ENCODE results near the gene UROS.

UROS gene

DNA sequence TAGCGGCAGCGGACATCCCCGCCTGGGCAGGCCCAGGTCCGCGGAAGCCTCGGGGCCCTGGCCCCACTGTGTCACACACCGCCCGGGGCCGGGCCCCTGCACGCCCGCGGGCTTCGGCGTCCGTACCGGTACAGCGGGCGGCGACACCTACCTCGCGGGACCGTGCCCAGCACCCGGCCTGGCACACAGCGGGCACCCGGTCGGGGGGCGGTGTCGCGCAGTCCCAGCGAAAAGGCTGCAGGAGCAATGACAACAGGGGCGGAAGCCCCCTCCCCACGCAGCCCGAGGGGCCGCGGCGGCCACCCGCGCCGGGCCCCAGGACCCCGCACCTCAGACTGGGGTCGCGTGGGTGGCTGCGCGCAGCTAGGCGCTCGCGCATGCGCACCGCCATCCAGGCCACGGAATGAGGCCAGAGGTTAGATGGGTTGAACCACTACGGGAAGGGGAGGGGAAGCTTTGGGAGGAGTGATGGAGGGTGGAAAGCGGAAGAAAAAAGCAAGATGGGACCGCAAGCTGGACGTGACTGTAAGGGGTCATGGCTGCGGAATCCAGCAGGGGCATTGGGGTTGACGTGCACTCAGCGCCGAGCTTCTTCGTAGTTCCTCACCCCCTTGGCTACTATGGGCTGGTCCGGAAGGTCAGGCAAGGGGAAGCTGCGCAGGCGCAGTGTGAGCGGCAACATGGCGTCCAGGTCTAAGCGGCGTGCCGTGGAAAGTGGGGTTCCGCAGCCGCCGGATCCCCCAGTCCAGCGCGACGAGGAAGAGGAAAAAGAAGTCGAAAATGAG, at the start of gene UROS, which contains the start of gene BCCIP:
Gene UROS (minus strand): TSS at position 381 of the 785 bp plus-strand sequence. CDS start 6,759 bp downstream, outside the sequence.
Gene BCCIP (plus strand): TSS at position 669 of the 785 bp plus-strand sequence. CDS start 12 bp downstream, at position 681.
- no peak for FAIRE-seq

DNA sequence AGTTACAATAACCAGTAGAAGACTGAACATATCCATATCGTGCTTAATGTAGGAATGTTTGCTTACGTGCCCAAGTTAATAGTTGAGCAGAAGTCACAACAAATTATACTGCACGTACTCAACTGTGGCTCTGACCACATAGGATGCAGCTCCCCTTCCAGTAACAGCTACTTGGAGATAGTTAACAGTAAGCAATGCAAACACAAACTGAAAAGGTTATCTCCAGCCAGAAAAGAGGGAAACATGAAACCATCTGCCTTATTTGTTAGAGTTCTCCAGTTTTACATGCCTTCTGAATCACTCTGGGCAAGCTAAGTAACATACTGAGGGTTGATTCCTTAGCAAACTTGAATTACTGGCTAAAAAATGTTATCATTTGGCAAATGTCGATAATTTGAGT, 48.3 kb upstream of the UROS start:
- FAIRE-seq = no peak

DNA sequence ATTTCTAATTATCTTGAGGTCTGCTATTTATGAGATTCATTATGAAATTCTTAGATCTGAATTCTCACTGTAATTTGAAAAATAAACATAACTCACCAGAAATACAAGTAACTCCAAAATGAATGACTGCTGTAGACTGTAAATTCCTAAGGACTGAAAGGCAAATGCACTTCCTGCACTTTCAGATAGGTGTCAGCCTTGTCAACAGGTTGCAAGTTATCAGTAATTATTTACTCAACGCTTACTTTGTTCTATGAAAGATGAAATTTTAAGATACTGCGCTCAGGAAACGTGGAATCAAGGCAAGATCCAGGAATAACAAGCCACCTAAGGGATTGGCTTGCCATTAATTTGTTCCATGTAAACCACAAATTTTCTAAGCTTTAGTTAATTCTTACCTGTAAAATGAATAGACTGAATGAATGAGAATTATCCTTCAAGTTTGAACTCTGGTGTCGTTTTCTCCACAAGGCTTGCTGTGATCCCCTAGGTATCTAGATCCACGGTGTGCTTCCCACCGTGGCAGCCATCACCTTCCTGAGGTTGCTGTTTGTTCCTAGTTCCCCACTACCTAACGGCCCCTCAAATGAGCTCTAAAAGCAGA, 45.4 kb upstream of the UROS start:
- peak; percentile 93 for FAIRE-seq

DNA sequence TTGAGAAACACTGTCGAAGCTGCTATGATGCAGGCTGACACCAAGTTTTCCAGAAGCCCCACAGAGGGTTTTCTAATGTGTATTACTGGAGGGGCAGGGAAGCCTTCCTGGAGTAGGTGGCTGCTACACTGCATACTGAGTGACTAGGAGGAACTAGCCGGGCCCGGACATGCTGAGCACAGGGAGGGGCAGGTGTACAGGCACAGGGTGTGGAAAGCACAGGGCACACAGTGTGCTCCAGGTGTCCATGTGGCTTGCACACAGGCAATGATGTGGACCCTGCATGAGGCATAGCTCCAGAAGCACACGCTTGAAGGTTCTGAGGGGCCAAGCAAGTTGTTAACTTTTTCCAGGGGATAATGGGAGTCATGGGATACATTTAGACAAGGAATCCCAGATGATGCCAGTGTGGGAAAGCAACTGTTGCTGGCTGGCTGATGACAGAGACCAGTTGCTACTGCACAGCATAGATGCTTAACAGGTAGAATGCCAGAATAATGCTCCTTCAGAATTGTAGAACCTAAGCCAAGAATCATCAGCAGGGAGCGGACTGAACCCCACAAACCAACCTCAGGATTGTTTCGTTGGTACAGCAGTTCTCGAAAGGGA, 43.5 kb upstream of the UROS start:
- FAIRE-seq = no peak

DNA sequence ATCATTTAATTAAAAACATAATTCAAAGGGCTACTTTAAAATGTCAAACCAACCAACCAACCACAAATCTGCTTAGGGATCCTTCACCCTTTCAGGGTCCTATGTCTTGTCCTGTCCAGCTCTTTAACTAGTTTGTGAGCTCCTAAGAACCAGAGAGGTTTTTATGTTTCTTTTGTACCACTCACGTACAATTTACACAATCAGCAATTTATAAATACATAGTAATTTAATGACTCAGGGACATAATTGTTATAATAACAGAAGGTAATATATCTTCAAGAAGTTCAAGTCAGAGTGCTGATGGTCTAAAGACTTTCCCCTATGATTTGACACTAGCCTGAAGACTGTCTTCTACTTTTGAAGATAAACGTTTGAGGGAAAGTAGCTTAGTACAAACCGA, 42.1 kb upstream of the UROS start:
- no peak for FAIRE-seq

DNA sequence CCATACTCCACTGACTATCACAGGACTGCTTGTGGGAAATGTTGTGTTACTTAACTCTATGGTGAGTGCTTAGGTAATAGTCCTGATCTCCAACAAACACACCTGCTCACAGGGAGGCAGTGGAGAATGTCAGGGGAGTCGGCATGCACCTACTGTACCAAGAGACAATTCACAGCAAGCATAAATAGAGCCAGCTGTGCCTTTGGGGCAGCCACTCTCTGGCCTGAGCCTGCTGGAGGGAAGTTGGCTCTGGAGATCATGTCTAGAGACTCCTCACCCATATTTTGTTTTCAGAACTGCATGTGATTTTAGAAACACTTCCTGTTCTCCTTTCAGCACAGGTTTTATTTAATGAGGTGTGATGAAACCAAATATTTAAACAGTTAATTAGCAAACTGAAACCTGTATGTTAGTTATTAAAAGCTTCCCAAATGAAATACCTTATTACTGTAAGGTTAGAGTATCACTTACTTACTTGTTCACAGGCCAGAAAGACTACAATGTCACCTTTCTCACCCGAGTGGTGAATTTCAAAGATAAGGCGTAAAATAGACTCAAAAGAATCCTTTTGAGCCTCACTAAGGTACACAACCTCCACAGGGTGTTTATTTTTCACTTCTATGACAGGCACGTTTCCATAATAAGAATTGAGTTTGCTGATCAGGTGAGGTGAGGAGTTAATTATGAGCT, 36.2 kb upstream of the UROS start:
- FAIRE-seq = no peak

DNA sequence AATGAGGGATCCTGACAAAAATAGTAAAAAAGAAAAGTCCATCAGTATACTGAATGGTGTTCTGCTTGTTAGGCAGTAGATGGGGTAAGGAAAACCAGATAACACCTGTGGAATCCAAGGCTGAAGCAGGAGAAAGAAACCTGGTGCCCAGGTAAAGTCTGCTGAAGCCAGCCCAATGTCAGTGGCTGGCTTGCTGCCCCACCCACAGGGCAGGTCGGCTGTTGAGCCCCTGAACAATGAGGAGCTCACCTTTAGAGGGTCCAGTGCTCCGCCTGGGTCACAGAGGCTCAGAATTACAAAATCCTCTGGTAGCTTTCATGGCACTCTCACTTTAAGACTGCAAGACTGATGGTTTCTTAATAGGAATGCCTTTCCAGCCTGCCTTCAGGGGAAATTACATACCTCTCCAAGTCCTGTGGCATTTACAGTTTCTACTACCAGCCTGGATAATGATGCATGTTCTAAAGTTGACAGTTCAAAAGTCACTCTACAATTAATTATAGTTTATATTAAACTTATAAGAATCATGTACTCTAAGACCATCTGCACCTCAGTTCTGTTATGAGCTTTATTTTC, 34.2 kb upstream of the UROS start:
- FAIRE-seq = no peak

DNA sequence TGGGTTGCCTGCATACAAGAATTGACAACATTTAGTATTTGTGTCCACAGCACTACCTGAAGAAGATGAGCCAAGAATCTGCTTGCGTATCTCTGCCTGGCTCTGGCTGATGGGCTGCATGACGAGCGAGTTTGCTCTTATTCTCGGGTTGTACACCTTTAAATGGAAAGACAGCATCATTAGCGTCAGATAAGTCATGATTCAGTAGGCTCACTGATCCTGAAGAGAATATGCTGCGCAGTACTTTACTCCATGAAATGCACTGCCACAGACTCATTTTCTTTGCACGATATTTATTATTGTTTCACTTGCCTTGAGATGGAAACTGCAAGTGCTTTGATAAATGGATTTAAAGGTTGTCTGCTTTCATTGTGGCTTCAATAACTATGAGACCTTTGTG, 29.4 kb upstream of the UROS start:
- FAIRE-seq = no peak

DNA sequence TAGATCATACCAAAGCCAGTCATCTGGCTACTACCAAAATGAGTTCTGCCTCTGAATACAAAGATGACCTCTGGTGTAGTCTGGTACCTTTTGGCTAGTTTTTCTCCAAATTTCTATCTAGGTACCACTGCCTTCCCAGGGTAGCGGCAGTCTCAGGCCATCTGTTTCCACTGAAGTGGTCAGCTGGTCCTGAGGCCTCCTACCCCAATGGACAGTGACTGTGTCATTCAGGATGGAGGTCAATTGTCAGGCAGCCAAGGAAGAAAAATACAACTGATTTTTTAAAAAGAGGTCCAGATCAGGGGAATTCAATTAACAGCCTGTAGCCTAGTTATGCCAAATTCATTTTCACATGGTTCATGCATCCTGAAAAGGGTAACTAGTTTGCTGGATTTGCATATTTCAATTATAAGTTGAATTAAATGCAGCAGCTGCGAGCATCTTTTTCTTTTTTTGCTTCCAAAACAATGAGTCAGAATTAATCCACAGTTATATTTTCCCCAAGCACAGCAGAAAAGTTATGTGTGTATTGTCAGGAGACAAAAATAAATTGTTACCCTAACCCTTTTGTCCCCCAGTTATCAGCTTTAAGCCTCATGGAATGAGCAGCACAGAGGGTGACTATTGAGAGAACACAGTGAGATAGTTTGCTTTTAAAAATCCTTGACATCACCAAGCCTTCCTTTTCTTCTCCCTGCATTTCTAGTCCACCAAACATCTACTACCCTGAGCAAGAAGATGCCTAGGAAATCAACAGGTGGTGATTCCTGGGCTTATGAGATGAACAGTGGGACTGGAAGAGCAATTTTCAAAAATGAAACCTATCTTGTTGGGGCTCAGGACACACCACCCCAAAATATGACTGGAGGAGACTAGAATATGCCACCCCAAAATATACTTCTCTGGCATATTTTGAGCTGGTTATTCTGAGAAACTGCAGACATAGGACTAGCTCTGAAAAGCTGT, 28.0 kb upstream of the UROS start:
- no peak for FAIRE-seq

DNA sequence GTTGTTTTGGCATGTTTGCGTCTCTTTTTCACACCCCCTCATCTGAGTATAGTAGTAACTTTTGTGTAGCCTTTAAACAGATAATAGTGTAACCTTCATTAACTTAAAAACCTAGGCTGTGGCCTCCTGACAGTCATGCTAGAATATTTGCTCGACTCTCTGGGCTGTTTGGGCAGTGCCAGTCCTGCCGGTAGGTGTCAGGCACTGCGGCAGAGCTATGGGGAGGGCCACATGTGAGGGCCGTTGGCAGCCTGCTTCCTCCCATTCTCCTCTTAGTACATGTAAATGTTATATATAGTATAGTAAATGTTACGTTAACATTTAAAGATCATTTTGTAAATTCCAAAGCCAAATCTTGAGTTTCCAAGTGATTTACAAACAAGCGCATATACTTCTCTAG, 26.4 kb upstream of the UROS start:
- FAIRE-seq = no peak

DNA sequence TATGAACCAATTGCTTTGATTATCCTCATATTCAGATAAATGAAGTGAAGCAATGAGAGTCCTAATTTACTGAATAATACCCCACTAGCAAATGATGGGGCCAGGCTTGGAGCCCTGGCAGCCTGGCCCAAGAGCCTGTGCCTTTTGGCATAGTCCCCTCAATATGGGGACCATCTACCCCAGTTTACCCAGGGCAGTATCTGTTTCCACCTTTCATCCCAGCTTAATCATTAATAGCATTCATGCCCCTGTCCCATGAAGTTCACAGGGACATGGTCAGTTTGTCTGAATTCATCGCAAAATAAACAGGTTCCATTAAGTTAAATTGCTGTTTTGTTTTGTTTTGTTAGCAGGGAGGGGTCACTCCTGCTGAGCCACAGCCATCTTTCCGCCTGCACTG, 25.8 kb upstream of the UROS start:
- FAIRE-seq = no peak

DNA sequence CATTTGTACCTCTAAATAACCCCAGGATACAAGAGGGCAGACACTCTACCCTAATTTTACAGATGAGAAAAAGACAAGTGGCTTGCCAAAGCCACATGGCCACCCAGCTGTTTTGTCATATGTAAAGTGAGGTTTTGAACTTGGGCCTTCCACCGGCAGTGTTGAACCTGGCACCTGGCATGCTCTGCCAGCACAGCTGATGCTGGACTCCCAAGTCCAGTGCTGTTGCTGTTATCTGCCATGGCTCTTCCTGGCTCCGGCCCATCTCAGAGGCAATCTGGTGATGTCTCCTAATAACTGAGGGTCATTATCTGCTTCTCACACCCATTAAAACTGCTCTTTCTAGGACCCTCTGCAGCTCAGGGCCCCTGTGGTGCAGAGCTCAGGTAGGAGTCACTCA, 25.3 kb upstream of the UROS start:
- FAIRE-seq = no peak

DNA sequence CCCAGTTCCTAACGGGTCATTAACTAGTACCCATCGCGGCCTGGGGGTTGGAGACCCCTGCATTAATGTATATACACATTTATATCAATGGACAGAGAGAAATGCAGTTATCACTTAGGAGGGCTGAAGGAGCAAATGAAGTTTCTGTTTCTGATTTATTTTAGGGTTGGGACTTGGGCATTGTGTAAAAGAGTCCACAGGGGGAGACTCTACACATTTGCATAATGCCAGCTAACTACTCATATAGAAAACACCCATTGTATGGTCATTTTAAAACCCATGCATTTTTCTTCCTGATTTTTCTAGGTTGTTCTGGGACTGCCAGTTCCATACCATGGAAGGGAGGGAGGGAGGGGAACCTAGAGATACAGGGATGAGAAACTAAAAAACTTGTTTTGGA, 23.8 kb upstream of the UROS start:
- FAIRE-seq = no peak

DNA sequence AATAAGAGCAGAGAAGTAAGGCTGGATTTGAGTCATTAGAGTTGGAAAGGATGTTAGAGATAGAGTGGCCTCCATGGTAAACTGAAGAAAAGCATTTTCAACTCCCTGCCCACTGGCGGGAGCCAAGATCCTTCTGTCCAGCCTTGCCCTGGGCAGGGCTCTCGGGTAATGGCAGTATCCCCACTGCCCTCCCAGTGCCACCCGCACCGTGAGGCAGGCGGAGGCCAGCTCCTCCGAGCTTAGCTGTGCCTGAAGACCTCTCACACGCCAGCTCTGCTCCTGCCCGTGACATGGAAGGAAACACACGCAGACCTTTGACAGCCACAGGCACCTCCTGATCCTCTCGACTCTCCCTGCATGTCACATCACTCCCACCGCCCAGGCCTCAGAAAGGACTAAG, 22.6 kb upstream of the UROS start:
- no peak for FAIRE-seq

DNA sequence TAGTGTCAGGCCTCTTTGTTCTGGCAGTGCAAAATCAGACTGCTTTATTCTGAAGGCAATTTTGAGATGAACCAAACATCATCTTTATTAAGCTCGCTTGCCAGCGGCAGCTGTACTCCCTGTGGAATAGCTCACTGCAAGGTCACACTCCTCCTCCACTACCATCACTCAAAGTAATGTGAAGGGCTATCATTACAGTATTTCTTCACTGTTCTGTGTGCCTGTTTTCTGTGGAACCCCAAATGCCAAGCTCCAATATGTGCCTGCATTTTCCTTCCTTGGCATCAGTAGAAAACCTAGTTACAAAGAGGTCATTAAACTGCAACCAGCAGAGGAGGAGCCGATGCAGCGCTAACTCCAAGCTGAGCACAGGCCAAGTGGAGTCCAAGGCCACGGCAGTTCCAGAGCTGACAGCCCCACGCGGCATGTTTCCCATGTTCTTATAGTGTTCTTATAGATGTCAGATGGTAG, 21.7 kb upstream of the UROS start:
- no peak for FAIRE-seq

DNA sequence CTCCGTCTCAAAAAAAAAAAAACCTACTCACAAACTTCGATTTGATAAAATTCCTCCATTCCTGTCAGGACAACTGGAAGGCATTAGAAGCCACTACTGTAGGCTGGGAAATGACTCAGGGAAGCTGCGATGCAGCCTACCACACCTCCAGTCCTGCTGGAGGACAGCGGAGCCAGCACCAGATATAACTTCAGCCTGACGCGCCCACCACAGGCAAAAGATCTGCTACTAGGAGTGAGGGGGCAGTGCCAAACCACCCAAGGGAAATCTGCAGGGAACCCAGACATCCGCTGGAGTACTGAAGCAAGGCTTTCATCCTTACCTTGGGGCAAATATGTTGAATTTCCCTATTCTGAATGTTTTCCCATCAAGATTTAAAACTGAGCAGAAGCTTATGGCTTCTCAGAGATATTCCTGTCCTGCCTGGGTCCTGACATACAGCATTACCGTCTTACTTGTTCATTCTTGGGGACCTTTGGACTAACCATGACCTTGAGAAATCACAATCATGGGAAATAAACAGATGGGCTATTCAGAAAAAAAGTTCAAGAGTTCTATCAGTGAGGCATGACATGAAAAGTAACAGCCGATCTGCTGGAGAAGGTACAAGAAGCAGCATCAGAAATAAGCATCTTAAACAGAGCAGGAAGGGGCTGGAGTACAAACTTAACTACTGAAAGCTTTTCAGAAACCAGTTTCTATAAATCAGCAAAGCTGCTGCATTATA, 20.7 kb upstream of the UROS start:
- no peak for FAIRE-seq

DNA sequence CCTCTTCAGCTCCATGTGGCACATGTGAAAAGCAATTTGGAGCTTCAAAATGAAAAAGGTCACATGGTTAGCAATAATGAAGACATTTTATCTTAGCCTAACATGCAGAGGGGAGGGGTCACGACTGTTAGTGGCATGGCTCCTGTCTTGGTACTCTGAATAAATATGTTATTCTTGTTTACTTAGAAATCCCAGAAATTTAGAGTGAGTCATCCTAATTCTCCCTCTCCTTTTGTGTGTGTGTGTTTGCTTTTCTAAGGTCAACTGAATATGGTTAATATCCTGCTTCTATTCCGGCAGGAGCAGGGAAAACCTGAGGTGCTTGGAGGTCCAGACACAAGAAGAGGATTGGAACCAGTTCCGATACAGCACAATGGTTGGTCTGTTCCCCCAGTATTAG, 17.9 kb upstream of the UROS start:
- no peak for FAIRE-seq

DNA sequence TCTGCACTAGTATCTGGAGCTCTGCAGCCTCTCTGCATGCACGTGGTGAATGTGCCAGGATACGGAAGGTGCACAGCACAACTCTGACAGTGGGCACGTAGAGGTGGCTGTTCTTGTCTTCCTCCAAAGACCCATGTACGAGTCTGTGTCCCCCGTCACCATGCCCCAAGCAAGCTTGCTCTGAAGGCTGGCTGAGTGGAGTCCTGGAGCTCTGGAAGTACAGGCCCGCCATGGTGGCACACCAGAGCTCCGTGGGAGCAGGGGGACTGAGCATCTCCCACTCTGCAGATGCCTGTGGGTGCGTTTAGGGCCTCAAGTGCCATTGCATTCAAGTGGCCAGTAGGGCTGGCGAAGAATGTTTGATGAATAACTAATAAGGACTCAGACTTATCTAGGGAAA, 17.3 kb upstream of the UROS start:
- no peak for FAIRE-seq

DNA sequence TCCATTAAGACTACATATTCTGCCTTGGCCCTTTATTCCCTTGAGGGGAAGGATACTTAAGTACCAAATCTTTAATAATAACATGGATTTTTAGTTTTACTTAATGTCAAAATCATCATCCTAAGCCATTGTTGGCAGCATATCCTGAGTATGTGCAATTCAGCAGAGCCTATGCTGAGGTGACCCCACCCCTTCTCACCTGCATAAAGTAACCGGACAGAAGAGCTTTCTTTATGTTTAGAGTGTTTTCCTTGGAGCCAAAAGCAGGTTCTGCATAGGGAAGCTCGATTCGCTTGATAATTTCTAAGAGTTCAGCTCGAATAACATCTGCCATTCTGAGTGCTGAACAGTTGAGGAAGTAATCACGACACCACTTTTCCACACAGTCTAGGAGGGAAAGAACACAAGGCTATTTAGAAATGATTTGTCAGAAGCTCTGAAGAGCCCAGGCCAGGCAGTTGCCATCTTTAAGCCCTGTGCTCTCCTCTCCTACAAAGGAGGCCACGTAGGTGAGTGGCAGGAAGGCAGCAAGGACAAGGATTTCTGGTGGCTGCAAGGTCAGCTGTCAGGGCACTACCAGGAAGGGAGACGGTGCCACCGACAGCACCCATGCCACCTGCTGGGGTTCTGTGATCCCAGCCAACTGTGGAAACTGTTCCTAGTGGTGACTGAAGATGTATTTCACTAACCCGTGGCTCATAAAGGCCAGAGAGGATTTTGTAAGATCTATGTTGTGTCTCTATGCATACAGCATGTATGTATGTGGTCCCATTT, 15.9 kb upstream of the UROS start:
- no peak for FAIRE-seq

DNA sequence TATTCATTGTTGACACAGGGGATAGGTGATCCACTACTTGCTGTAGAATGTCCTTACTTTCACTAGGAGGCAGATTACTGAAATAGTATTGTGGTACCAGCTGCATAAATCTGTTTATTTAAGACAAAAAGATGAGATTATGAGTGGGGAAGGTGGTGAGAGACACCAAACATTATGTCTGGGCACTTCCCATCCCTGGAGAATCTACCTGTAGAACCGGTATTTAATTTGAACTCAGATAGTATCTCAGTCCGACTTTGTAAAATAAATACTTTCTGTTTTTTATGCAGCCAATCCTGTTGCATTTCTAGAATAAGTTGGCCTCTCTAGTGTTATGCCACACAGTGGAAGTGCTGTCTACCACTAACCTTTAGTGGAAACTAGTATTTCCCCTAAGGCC, 13.7 kb upstream of the UROS start:
- FAIRE-seq = no peak

Data from G401.6 (cell line).